COR-L47 (cell line): Measurements from ENCODE around the gene HIRA.
"Not testable (repeated sequence)": the region's sequence is repeated elsewhere in the genome, so short reads cannot be mapped to it uniquely, and the experiment has no call there.

Experiments
- DNase-seq: peaks from one replicate; lab custom pipeline; 2025; lab: John Stamatoyannopoulos, UW

Gene HIRA

DNA sequence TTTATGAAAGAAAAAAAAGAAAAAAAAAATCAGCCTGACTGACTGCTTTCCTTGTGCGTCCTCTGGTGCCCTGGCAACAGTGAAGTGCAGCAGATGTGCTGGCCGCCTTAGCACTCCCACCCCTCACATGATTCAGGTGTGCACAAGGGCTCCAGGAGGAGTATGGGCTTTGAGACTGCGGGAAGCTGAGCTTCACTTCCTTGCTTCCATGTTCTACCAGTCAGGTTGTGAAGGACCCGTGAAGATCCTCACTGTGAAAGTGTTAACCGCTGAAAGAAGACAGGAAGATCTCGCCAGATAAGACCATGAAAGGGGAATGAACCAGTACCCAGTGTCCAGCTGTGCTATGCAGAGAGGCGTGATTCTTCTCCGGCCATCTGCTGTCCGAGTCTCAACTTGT is 48.2 kb downstream of the HIRA start:
- no peak for DNase-seq

DNA sequence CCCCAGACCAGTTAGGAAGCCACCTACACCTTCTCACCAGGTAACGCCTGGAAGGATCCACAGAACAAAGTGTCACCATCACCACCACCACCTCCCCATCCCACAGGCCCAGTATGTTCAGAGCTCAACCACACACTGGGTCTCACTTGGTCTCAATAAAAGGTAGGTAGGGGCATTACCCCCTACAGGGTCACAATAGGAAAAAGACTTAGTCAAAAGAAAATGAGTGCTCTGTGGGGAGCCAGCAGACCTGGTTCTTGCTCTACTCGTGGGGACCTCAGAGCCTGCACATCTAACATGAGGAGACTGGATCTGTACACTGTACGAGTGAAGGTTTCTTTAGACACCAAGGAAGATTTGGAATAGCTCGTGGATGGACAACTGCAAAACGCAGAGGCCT is 49.3 kb downstream of the HIRA start:
- no peak for DNase-seq

DNA sequence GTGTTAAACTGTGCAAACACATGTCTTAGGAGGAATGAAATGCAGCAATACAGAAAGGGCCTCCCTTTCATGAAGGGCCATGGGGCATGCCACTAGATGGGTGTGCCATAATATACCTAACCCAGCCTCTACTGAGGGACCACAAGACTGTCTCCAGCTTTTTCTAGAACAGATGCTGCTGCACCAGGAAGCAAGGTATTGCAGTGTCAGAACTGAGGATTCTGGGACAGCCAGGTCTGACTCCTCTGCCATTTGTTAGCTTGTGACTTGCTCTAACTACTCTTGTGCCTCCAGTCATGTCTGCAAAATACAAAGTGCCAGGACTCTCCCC is 53.2 kb downstream of the HIRA start:
- no peak for DNase-seq

DNA sequence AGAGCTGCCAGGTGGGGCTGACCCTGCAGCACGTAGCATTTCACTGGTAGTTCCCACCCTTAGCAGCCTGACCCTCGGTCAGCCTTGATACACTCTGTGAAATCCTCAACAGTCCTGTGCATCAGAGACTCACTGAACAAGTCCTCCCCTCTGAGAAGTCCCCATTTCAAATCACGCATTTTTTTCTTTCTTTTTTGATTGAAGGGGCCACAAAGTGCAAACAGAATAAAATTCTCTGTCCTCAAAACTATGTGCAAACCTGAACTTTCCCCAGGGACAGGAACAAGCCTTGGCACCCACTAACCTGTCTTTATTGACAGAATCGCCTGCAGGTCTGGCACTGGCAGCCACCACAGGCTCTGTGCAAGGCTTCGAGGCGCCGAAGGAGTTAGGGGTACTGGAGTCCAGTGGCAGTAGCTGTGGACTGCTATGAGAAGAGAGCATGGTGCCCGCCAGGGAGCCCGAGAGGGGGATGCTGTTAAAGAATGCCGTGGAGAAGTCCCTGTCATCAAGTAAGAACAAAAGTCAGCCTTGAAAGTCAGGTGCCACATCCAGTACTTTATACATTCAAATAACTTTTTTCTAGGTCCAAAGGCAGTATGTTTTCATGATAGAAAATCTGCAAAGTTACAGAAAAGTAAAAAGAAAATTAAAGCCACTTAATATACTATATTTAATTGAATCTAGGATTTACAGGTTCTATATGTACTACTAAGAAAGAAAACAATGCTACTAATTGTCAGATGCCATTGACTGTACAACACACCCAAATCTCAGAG is 53.8 kb downstream of the HIRA start:
- DNase-seq: no peak

DNA sequence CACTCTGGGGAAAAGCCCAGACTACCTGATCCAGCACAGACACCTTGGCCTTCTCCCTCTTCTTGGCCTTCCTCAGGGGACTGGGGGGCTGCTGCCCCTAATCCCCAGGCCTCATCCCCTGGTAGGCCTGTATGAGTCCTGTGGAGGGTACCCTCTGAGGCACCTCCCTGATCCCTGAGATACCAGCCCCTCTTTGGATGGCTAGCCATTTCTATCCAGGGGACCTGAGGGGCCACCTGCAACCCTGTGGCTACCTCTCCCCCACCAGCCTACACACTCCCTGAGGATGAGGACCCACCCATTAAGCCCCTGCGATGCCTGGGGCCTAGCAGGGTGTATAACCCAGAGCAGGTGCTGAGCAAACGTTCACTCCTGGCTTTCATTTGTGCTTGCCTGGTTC is 54.6 kb downstream of the HIRA start:
- DNase-seq: no peak

DNA sequence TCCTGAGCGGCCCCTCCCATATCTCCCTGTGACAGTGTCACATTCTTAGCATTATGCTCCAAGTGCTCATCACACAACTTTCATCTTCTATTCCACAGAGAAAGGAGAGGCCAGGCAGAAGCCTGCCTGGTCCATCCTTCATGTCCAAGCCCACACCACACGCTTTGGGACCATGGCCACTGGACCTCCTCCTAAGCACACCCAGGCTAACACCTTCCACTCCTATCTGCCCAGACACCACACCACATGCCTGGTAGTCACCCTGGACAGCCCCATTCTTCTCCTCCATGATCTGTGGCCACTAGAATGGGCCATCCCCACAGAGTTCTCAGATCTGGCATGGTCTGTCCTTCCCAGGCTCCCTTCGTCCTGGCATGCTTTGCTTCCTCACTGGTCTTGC is 55.3 kb downstream of the HIRA start:
- DNase-seq: no peak

DNA sequence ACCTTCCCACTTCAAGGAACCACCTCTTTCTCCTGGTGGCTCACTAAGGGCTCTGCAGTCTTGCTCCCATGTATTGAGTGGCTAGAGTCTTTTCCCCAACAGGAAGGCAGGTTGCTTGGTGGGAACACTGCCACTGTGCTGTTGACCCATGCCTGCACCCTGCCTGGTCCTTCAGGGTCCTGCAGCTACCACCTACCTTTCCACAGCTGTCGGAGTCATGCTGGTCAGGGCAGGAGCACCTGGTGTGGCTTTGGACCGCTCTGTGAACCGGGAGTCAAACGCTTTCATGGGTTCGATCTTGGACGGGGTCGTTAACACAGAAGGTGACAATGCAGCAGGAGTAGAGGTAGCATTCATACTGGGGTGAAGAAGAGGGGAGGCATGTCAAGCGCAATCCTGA is 56.1 kb downstream of the HIRA start:
- no peak for DNase-seq

DNA sequence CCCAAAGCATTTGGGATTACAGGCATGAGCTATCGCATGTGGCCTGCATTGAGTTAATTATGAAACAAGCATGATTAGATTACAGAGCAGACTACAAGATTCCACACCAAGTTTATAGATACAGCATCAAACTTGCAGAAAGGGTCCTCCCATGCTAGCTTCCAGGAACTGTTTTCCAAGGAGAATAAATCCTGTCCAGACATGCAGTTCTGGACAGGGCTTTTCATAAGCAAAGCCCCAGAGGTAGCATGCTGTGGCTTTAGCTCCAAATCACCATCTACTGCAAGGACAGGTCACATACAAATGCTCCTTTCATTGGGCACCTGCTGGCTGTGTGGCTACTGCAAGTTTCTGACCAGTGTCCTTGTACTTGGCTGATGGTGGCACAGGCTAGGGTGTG is 57.1 kb downstream of the HIRA start:
- no peak for DNase-seq

DNA sequence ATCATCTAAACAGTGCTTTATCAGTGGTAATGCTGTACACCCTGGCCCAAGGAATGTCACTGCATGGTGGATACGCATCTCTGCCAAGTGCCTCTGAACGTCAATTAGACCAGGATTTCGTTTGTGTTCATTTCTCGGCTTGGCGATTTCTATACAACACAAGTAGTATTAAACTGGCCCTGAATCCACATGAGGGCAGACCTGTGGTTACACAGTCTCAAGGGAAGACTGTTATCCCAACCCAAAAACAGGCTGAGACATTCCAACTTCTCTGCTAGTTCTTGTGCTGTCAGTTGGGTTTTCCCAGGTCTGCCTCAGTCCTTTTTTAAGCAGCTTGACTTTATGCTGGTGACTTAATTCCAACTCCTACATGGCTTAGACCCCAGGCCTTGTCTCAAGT is 58.1 kb downstream of the HIRA start:
- no peak for DNase-seq

DNA sequence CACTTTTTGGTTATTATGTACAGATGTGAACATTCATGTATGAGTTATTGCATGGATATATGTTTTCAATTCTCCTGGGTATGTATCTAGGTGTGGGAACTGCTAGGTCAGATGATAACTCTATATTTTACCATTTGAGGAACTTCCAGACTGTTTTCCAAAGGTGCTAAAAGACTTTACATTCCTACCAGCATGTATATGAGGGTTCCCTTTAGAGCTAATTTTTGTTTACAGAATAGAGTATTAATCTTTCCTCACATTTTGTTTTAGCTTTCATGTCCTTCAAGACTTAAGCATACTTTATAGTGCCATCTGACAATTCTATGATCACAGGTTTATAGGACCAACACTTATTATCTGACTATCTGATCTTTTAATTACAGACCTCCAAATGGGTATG is 59.6 kb downstream of the HIRA start:
- no peak for DNase-seq

DNA sequence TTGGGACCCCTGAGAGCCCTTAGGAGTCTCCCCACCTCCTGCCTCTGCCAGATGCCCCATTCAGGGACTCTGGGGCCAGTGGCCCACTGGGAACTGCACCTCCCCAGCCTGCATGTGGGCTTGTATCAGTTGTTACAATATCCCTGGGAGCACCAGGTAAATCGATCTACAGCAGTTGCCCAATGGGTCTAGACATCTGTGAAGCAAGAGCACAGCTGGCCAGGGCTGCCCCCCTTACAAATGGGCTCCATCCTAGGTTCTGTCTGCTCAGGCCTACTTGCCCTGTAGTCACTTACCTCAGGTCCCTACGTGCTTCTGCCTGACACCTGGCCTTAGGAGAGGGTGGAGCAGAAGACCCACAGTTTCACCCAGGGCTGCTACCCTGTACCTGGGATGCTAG is 62.7 kb downstream of the HIRA start:
- DNase-seq: no peak

DNA sequence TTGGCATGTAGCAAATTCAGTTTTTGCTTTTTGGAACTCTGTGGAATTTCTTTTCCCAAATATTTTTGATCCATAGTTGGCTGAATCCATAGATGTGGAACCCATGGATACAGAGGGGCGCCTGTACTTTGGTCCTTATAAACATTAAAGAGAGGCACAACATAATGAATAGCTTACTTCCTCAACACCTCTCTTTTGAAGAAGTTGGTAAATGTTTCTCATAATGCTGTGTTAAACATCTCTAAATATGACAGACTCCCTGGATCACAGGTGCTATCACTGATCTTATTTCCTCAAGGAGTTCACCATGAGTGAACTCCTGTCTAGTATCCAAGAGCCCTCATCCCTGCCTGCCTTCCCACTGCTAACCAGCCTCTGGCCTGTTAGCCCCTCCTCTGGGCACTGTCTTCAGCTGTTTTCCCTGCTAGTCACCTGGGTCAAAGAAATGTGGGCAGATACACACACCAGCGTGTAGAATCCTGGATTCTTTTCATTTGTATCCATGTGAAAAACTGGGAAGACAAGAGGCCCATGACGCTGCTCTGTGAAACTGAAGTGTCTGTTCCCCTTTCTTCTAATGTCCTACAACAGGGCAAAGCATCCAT is 63.7 kb downstream of the HIRA start:
- DNase-seq: no peak

DNA sequence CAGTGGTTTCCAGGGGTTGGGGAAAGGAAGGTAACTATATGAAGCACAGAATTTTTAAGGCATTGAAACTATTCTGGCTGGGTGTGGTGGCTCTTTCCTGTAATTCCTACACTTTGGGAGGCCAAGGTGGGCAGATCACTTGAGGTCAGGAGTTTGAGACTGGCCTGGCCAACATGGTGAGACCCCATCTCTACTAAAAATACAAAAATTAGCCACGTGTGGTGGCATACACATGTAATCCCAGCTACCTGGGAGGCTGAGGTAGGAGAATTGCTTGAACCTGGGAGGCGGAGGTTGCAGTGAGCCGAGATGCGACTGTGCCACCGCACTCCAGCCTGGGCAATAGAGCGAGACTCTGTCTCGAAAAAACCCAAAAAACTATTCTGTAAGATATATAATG is 68.0 kb downstream of the HIRA start:
- not testable (repeated sequence) for DNase-seq

DNA sequence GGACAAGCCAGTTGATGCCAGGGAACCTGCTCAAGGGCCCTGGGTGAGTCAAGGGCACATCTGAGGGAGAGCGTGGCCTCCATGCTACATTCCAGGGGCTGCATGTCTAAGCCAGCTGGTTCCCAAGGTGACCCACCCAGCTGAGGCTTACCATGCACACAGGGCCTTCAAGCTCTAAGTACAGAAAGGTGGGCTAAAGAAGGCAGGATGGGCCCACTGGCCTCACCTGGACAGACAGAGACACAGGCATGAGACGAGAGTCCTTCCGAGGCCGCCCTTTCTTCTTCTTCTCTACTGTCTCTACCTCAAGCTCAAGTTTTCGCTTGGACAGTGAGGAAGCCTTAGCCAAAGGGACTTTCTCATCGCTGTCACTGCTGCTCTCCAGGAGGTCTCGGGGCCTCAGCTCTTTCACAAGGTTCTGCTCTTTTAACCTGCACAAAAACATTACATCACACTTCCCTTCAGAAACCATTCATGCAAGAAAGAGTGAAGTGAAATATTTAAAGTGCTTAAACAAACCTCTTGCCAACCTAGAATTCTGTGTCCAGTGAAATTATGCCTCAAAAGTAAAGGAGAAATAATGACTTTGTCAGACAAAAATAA is 69.9 kb downstream of the HIRA start:
- DNase-seq: no peak

DNA sequence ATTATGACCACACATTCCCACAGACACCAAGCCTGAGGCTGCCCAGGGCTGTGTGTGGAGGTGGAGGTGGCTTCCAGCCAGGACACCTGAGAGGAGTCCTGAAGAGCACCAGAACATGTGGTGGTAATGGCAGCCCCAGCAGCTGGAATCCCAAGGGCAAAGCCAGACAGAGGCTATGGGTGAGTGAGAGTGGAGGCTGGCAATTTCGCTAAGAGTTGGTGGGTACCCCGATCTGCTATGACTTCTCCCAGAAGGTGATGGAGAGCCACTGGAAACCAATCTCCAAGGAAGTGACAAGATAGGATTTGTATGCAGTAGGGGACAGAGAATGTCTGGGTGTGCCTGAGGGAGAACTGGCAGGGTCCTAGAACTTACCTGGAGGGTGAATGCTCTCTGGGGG is 70.7 kb downstream of the HIRA start:
- DNase-seq: no peak

DNA sequence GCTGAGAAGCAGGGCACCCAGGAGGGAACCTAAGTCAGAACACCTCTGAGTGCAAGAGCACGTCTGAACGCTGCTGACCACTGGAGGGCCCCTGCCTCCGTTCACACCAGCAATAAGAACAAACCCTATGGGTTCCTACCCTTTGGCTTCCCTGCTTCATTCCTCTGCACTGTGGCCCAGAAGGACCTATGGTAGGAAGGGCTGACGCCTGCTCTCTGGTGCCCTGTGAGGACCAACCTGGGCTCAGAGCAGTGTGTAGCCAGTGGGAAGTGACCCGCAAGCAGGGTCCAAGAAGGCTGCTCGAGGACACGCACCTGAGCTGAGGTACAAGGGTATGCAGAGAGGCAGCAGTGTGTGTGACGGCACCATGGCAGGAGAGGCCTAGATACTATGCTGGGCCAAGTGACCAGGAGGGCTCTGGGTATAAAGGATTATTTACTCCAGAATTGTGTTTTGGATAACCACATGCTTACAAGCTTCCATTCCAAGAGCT is 71.2 kb downstream of the HIRA start:
- no peak for DNase-seq

DNA sequence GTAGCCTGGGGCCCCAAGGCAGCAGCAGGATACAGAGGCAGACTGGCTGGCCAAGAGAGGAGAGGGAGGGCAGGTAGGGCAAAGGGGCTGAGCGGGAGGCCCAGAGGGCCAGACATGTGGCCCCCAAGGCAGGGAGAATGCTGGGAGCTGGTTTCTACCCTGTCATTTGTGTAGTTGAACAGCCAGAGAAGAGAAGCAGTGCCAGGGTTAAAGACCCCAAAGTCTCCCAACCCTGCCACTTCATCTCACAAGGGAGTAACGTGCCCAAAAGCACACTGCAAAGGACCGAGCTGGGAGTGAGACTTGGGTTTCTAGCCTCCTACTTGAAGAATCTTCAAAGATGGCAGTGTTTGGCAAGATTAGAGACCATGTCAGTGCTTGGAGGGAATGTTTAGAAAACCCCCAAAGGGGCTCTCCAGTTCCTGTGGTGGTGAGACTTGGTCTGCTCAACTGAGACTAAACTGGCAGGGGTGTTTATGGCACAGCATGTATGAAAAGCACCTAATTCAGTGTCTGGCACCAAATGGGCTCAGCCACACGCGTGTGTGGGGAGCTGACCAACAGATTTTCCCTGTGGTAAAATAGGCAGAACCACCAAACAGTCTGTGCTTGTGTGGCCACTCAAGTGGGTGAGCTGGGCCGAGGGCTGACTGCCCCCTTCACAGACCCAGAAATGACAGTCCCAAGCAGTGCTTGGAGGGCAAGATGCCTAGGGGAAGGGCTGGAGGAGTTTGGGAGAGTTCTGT is 71.8 kb downstream of the HIRA start:
- no peak for DNase-seq

DNA sequence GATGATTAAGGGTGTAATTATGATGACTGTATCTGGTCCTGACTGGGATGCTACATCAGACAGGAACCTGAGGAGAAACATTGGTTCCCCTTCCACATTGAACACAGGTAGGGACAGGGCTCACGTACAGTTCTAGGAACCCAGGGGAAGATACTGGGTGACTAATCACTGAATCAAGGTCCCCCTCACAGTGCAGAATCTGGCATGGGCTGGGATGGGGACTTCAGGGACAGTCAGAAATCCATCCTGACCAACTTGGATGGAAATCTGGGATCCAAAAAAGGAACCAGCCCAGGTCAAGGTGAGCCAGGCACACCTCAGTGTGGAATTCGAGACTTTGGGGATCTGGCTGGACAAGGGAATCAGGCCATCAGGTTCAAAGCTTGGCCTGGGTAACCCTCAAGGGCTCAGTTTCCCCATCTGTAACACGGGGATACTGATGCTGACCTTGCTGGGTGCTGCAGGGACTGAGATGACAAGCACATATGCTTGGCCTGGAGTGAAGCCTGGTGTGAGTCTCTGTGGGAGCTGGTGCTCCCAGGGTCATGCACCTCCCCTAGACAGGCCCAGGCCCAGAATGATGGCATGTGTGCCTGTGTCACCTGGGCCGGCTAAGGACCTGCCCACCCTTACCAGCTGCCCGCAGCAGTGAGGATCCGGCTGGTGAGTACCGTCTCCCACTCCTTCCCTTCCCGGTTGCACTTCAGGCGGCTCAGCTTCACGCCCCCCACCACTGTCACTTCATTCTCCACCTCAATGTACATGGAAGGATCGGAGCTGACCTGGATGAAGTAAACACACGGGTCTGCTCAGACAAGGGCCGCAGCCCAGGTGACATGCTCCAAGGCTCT is 72.6 kb downstream of the HIRA start:
- DNase-seq: no peak

DNA sequence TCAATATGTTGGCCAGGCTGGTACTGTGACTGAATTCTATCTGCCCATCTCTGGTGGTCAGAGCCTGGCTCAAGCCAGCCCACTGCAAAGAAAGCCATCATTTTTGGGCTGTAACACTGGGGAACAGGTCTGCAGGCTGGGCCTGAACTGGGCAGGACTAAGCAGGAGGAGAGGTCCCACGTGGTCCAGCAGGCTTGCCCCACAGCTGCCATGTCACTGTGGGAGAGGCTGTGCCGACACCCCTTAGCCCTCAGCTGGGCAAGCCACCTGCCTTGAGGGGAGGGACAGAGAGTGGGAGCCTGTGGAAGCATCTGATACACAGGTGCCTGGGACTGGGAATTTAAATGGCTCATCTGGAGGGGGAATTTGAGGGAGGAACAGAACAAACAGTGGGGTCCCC is 73.3 kb downstream of the HIRA start:
- DNase-seq: no peak

DNA sequence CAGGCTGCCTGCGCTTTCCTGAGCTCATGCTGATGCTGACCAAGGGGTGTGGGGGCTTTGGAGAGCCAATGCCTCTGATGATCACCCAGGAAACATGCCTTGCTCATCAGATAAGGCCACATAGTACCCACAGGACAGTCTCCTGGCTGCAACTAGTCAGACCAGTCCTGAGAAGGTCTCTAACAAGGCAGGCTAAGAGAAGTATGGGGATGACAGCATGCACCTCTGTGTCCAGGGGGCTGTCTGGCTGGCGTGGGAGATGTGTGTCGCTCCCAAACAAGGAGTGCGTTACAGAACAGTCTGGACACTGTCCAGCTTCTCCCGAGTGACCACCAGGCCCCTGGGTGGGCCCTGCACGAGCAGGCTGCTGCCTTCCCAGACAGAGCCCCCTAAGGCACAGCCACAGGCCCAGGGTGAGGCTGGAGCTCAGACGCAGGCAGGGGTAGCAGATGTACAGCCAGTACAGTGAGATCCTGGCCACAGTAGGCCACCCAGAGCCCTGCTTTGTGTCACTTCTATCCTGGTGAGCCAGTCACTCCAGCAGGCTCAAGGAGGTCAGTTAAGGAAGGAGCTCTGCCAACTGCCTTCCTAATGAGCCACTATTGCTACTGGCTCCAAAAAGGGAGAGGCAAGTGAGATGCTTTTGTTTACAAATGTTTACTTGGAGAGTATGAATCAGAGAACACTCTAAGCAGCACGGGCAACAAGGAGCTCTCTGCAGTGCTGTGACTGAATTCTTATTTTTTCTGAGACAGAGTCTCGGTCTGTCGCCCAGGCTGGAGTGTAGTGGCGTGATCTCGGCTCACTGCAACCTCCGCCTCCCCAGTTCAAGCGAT is 74.0 kb downstream of the HIRA start:
- DNase-seq: no peak

DNA sequence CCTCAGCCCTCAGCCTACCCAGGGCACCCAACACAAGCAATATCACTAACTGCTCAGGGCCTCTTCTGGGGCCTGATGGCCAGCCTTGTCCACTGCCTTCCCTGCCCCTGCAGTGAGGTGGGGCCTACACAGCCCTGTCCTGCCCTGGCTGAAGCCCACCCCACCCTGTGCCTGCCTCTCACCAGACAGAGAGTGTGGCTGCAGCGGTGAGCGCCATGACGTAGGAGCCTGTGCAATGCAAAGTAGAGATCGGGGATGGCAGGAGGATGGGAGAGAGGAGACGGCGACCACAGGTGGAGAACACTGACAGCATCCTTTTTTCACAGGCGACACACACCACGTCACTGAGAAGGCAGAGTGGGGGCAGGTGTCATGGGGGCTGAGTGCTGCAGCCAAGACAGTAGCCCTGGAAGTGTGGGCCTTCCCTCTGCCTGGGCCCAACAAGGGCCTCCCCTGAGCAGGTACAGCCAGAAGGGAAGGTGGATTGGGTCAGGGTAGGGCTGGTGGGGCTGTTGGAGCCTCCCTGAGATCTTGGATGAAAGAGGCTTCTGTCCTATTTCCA is 74.7 kb downstream of the HIRA start:
- DNase-seq: no peak
